GM21723 (cell line): ENCODE measurements around the gene BOLA3.
A peak's percentile ranks its signal among the peaks of the same experiment; 100 is the strongest.
"Not testable (repeated sequence)": the region's sequence is repeated elsewhere in the genome, so short reads cannot be mapped to it uniquely, and the experiment has no call there.

ENCODE experiments used
- ATAC-seq: cut with Tn5 transposase; IDR thresholded peaks from one replicate; pipeline ENCODE4 v1.9.1; 2021; ENCODE audit warnings: mild to moderate bottlenecking, moderate library complexity; ENCODE audit not compliant: unreplicated experiment

BOLA3 gene, protein sequence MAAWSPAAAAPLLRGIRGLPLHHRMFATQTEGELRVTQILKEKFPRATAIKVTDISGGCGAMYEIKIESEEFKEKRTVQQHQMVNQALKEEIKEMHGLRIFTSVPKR

DNA sequence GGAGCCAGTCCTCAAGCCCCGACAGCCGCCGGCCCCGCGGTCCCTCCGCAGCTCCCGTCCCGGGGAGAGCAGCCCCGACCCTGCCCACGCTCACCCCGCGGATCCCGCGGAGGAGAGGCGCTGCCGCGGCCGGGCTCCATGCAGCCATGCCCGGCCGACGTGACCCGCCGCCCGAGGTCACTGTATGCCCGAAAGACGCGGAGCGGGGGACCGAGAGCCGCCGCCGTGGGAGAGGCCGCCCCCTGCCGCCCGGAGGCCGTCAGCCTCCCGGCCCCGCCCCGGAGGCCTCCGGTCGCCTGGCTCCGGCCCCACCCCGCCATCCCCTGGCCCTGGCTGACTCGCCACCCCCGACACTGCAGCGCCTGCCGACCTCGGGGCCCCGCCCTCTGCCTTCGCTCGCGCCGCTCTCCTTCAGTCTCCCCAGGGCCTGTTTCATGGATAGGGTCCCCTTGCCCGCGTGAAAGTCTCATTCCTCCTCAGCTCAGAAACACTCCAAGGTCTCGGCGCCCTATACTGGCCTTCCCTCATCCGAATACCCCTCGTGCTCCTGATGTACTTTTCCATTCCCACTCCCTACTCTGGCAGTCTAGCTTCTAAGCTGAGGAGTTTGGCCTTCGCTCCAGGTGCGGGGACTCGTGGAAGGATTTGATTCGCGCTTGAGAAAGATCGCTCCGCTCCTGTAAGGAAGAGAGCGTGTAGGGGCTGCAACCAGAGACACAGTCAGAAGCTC, at the start of gene BOLA3:
BOLA3 (minus strand) TSS at position 186 of the 730 bp plus-strand sequence; CDS start at position 148, 38 bp downstream.
- ATAC-seq, result peak; percentile 86

GRCh38 chr2:74197049-74197448, 49.3 kb upstream of the BOLA3 start:
- ATAC-seq, result no peak

GRCh38 chr2:74194799-74195198, 47.1 kb upstream of the BOLA3 start:
- ATAC-seq, result no peak

- no peak for ATAC-seq
Observed at GRCh38 chr2:74191596-74192380, 44.1 kb upstream of the BOLA3 start.

DNA sequence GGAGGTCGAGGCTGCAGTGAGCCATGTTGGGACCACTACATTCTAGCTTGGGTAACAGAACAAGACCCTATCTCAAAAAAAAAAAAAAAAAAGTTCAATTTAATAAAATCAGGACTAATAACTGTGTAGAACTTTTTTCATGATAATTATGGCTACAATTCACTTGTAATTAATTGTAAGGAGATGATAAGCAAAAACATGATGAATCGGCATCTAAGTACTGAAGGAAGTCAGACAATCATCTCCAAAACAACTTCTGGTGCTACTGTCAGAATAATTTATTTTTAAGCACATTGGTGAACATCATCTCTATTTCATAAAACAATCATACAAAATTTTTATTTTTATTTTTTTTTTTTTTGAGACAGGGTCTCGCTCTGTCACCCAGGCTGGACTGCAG, 41.0 kb upstream of the BOLA3 start:
- no peak for ATAC-seq

- no peak for ATAC-seq
Observed at GRCh38 chr2:74188018-74188601, 40.4 kb upstream of the BOLA3 start.

DNA sequence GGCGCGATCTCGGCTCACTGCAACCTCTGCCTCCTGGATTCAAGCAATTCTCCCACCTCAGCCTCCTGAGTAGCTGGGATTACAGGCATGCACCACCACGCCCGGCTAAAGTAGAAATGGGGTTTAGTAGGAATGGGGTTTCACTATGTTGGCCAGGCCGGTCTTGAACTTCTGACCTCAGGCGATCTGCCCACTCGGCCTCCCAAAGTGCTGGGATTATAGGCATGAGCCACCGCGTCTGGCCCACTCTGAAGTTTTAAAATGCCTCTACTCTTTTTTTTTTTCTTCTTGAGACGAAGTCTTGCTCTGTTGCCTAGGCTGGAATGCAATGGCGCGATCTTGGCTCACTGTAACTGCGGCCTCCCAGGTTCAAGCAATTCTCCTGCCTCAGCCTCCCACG, 39.0 kb upstream of the BOLA3 start:
- not testable (repeated sequence) for ATAC-seq

- peak; percentile 66 for ATAC-seq
Observed at GRCh38 chr2:74186038-74186437, 38.3 kb upstream of the BOLA3 start.

DNA sequence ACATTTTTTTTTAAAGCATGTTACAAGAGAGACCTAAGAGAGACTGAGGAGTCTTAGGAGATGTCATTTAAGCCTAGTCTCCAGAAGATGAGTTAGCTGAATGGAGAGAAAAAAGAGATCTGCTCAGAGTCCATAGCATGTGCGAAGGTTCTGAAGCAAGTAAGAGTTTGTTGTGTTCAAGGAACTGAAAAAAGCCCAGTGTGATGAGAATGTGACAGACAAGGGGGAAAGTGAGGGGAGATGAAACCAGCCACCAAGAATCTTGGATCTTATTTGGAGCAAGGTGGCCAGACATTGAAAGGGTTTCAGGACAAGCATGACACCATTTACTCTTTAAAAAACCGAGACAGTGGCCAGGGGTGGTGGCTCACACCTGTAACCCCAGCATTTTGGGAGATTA, 36.2 kb upstream of the BOLA3 start:
- ATAC-seq, result no peak

DNA sequence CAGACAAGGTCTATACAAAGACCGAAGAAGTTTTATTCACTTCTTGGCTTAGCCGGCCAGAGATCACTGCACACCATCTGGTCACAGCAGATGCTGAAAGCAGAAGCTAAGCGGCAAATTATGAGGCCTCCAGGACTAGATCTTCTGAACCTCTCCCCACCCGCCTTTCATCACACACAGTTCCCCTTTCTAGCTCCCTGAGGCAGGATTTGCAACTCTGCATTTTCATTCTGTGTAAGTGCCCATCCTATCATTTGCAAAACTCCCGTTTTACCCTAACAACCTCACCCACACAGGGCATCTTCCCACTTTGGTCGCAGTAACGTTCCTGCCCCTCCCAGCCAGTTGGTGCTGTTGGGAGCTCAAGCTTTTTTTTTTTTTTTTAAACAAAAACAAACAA, 34.0 kb upstream of the BOLA3 start:
- peak; percentile 35 for ATAC-seq

GRCh38 chr2:74179063-74179865, 31.6 kb upstream of the BOLA3 start:
- ATAC-seq, result peak; percentile 1

- peak; percentile 81 for ATAC-seq
Observed at GRCh38 chr2:74178211-74179062, 30.7 kb upstream of the BOLA3 start, which contains the start of gene MOB1A. Gene MOB1A (minus strand): TSS chr2:74178879. CDS start chr2:74178674, 205 bp downstream.

- no peak for ATAC-seq
Observed at GRCh38 chr2:74177696-74178095, 30.0 kb upstream of the BOLA3 start.

- no peak for ATAC-seq
Observed at GRCh38 chr2:74174909-74175308, 27.2 kb upstream of the BOLA3 start.

GRCh38 chr2:74168739-74169138, 21.0 kb upstream of the BOLA3 start:
- peak; percentile 62 for ATAC-seq

GRCh38 chr2:74164761-74165160, 17.0 kb upstream of the BOLA3 start:
- no peak for ATAC-seq

DNA sequence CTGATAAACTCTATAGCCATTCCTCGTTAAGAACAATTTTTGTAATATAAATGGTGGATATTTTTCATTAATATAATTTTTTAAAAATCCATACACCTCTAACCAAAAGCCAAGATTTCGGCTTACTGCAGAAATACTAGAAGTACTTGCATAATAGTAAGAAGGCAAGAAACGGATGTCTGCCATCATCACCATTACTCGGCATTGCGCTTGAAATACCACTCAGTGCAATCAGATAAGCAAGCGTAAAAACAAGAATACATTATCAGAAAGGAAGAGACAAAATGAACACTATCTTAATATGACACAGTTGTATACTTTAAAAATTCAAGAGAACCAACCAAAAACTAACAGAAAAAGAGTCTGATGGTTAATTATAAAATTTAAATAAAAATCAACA, 15.2 kb upstream of the BOLA3 start:
- no peak for ATAC-seq

DNA sequence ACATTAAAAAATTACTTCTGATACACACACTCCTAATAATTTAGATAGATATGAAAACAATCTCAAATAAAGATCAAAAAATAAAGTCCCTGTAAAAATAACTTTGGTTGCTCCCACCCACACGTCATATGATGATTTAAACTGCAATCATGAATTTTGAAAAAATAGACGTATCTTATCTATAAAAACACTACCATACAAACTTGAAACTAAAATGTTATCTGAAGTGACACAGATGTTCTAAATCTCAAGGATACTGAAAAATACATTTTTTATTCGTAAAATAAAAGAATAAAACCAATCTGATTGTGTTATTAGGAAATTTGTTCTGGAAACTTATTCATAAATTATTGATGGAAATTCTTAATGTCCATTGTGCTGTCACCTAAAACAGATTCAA, 8.1 kb upstream of the BOLA3 start:
- no peak for ATAC-seq

GRCh38 chr2:74152954-74153353, 5.2 kb upstream of the BOLA3 start:
- no peak for ATAC-seq
